Endothelial cell of umbilical vein (primary cell): Measurements from ENCODE around the gene CNP.

Source experiments
- CTCF ChIP-seq, 2 donors: IDR thresholded peaks; 1 replicate in 1 of 2; 2 replicates in 1 of 2; pipeline ENCODE4 v1.5.1; 2011; ENCODE audit warnings: low read length in 2 of 2, mild to moderate bottlenecking in 2 of 2, moderate library complexity in 2 of 2, control low read depth in 1 of 2, inconsistent platforms in 1 of 2, low read depth in 1 of 2; ENCODE audit not compliant: insufficient read depth in 1 of 2; ENCODE audit errors: extremely low read depth in 1 of 2
- EZH2 ChIP-seq: IDR thresholded peaks from 2 replicates; pipeline ENCODE4 v1.6.1; 2012; ENCODE audit warnings: borderline replicate concordance, low read depth, mild to moderate bottlenecking, moderate library complexity, low read length, inconsistent platforms; ENCODE audit not compliant: severe bottlenecking
- JUN ChIP-seq: IDR thresholded peaks from 2 replicates; pipeline ENCODE4 v1.6.1; 2011; ENCODE audit warnings: borderline replicate concordance, low read depth; ENCODE audit not compliant: insufficient read length, insufficient read depth
- MYC ChIP-seq: IDR thresholded peaks from one replicate; pipeline ENCODE4 v1.6.1; 2011; ENCODE audit warnings: mild to moderate bottlenecking, low read depth, low read length
- POLR2A ChIP-seq: IDR thresholded peaks from 2 replicates; pipeline ENCODE4 v1.6.1; 2012; ENCODE audit warnings: low read depth, mild to moderate bottlenecking, control low read depth, low read length
- POLR2AphosphoS5 ChIP-seq: IDR thresholded peaks from 2 replicates; pipeline ENCODE4 v1.6.1; 2012; ENCODE audit warnings: low read depth, mild to moderate bottlenecking, control low read depth, low read length, moderate library complexity; ENCODE audit not compliant: insufficient read depth
- TF ChIP-seq, protein P1 (sequence below): IDR thresholded peaks from 2 replicates; pipeline ENCODE4 v1.6.1; 2011; ENCODE audit not compliant: insufficient read depth, insufficient read length

DNA sequence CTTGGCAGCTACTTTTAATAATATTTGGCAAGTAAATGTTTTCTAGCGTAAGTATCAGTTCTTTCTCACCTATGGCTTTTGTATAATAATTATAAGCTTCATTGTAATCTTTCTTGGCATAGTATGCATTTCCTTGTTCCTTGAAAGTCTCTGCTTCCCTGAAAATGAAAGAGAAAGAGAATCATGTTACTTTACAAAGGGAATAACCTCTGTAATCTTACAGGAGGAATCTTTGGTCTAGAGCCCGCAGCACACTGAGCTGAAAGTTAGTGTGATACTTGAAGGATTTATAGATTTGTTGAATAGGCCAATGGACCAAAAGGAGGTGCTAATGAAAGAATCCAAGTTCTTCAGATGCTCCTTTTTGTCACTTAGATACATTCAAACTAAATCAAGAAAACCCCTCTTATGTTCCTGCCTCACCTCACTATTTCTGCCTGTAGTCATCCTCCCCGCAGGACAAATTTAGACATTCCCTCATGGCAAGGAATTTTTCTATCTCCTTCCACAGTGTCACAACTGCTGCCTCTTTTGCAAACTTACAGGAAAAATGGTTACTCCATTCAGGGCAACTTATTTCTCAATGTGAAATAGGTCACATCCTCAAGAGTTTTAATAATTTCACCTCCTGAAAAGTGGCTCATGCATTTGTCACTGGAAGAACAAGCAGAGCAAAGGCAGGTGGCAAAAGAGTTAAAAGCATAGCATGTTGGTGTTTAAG lies 34.0 kb downstream of the CNP start:
- TF ChIP-seq CTCF (IDR thresholded peaks at IDR 0.05; ENCODE audit: extremely low read depth in 1 of 2, insufficient read depth in 1 of 2, low read depth in 1 of 2, low read length in 2 of 2) (no peak), POLR2A (no peak), POLR2AphosphoS5 (no peak), JUN (no peak), MYC (no peak), EZH2 (no peak)
- TF ChIP-seq, protein P1, sequence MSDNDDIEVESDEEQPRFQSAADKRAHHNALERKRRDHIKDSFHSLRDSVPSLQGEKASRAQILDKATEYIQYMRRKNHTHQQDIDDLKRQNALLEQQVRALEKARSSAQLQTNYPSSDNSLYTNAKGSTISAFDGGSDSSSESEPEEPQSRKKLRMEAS, result no peak
